ENCODE measurements around the gene DYSF. TPM values are rescaled to one million over a fixed set of nuclear protein-coding genes. Genes with fewer than 3 reads are reported as not detected.
A peak's percentile ranks its signal among the peaks of the same experiment; 100 is the strongest.

Gene DYSF
- total RNA-seq, 1 donor = 0.81 TPM

DNA sequence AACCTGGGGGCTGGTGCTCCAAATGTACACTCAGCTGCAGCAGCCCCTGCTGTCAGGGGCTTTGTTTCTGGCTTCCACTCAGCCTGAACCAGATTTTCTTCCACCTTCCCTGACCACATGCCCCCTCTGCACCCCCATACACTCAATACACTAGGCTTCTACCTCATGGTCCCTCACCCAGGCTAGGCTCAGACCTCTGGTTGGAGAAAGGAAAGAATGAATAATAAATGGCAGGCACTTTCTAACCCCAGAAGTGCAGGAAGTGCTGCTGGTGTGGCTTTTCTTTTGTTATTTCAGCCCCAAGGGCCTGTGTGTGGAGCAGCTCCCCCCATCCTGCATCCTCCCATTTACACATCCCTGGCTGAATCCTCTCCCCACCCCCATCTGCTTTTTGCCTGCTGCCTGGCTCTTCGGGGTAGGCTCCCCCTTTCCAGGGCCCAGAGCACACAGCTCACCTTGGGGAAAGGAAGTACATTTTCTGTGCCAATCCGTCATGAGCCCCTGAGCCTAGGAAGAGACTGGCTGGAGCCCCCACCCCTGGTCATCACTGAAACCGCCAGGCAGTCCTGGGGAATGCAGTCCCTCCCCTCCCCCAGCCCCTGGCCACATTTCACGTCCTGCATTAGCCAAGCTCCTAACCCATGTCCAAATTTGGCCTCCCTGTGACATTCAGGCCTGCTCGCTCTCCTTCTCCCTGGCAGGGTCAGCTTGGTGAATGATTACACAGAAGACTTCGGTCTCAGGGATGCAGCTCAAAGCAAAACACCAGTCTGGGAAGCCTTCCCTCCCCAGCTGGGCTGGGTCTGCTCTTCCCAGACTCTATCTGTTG, 2.6 kb downstream of the DYSF start:
- DNase-seq (ENCODE audit: low read depth in 2 of 3, low spot score in 2 of 3) = no peak

DNA sequence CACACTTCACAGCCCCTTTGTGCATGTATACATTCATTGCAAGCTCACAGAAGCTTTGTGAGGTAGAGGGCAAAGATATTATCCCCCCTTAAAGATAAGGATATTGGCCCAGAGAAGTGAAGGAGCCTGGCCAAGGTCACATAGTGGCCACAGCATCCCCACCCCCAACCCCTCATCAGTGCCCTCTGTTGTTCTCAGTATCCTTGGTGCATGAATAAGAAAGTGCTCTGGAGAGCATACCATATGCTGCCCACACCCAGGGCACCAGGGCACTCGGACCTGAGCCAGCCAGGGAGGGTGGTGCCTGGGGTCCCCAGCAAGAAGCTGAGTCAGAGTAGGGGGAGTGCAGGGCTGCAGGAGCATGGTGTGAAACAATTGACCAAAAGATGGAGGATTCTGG, 3.3 kb downstream of the DYSF start:
- DNase-seq (ENCODE audit: low read depth in 2 of 3, low spot score in 2 of 3) = no peak

DNA sequence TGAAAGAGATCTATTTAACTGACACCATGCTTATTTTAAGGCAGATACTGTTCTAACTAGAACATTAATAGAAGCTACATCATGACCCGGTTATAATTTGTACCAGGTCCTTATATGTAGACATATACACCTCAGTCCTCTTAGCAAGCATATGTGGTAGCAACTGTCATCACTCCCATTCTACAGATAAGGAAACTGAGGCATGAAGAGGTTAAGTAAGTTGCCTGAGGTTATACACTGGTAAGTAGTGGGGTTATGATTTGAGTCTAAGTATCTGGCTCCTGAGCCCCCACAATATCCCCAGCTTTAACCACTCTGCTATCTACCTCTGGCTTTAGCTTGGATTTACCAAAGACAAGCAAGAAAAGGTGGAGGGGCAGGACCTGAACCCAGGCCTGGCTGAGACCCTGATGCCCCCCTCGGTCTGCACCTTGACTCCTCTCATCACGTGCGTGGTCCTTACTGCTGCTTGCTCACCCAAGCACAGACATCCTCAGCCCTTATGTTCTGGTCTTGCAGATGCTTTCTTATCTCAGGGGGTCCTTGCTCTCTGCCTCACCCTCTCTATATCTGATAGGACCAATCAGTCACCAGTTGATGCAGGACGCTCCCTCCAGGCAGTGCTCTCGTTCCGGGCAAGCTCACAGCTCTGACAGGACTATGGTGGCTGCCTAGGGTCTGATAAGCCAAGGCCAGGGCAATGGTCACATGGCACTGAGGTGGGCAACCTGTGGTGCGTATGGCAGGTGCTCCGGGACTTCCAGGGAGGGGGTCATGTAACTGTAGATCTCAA, 4.0 kb downstream of the DYSF start:
- DNase-seq (ENCODE audit: low read depth in 2 of 3, low spot score in 2 of 3) = no peak

DNA sequence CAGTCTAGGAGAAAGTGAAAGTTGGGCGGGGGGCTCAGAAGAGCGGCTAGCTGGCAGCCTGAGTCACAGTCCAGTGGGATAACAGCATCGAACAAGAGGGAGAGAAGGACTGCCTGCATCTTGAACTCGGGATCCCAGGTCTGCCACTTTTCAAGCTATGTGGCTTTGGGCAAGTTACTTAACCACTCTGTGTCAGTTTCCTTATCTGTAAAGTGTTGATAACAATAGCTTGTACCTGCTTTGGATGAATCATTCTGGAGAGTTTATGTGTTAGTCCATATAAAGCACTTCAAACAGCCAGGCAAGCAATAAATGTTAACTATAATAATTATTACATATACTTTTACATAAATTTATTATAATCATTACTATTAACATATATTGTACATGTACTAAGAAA, 4.6 kb downstream of the DYSF start:
- DNase-seq (ENCODE audit: low read depth in 2 of 3, low spot score in 2 of 3) = no peak

DNA sequence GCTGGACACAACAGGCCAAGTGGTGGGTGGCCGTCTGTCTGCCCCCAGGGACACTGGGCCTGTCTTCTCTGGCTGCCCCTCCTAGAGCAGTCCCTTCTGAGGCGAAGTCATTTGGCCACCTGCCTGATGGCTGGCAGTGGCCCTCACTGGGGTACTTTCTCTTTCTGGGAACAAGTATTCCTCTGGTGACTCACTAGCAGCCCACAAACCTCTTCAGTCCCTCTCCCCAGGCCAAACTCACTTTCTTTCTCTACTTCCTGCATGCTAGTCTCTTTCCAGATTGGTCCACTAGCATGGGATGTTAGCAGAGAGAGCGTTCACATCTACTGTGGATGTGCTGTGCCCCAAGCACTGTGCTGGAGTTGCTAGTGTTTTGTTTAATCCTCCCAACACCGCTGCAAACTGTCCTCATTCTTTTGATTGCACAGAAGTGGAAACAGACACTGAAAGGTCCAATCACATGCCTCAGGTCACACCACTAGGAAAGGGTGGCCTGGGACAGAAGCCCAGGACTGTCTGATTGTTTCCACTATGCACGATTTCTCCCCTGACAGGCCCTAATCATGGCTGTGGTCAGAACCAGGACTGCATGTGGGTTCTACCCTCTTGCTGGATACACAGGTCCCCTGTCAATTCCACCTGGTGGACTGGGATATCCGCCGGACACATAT, 5.2 kb downstream of the DYSF start:
- no peak for DNase-seq (ENCODE audit: low read depth in 2 of 3, low spot score in 2 of 3)

DNA sequence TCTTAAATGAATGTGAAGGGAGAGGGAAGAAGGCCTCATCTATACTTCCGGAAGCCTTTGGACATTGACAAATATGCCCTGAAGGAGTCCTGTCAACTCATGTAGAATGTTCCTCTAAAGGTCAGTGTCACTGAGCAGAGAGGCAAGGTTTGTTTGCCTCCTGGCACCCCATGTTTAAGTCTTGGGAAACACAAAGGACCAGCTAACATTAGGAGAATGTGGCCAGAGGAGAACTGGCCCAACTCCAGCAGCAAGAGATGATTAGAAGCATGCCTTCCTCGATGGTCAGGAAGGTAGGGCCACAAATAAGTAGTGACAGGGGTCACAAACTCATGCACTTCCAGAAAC, 5.7 kb downstream of the DYSF start:
- no peak for DNase-seq (ENCODE audit: low read depth in 2 of 3, low spot score in 2 of 3)

DNA sequence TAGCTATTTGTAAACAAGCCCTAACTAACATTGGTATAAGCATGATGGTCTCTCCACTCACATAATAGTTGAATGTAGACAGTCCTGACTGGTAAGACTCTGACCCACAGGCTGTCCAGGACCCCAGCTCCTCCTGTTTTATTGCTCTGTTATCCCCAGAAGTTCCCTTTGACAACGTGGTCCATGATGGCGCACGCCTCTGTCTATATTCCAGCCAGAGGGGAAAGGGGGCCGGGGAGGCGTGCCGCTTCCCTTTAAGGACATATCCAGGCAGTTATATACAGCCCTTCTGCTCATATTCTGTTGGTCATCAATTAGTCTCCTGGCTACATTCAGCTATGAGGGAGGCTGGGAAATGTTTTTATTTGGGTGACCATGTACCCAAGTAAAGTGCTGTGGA, 6.7 kb downstream of the DYSF start:
- DNase-seq (ENCODE audit: low read depth in 2 of 3, low spot score in 2 of 3) = no peak

DNA sequence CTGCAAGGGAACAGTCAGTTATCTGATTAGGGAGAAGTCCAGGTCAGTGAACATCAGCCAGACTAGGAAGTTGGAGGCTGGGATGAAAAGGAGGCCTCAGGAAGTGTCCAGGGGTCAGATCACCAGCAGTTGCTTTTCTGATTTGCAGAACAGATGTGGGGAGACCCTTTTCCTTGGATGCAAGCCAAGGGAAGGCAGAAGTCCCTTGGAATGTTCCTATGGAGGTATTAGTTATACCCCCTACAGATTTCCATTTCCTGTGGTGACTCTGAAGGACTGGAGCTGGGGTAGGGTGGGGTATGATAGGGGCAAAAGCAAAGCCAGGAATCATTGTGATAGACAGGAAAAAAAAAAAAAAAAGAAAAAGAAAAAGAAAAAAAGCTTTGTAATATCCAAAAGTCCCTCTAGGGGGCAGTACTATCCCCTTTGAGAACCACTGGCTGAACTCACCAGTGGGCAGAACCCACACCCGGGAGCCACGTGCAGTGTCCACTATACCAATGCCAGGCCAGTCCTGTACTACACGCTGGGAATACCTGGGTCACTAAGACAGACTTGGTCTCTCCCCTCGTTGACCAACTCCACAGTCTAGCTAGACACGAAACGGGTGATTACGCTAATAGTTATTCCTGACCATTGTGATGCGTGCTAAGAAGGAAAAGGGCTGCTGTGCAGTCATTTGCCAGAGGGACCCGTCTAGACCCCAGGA, 7.4 kb downstream of the DYSF start:
- DNase-seq (ENCODE audit: low read depth in 2 of 3, low spot score in 2 of 3) = peak in 1 of 3 donors; percentile 36

DNA sequence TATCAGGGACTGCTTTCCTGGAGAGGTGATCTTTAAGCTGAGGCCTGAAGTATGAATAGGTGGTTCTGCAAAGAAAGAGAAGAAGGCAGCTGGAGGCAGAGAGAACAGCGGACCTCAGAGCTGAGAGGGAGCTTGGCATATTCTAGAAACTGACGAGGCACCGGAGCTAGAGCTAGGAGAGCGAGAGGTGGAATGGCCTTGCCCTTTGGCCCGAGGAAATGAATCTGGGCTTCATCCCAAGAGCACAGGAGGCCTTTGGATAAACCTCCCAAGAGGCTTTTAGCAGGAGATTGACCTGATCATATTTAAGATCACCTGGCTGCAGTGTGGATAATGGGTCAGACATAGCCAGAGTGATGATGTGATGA, 7.9 kb downstream of the DYSF start:
- DNase-seq (ENCODE audit: low read depth in 2 of 3, low spot score in 2 of 3) = no peak

DNA sequence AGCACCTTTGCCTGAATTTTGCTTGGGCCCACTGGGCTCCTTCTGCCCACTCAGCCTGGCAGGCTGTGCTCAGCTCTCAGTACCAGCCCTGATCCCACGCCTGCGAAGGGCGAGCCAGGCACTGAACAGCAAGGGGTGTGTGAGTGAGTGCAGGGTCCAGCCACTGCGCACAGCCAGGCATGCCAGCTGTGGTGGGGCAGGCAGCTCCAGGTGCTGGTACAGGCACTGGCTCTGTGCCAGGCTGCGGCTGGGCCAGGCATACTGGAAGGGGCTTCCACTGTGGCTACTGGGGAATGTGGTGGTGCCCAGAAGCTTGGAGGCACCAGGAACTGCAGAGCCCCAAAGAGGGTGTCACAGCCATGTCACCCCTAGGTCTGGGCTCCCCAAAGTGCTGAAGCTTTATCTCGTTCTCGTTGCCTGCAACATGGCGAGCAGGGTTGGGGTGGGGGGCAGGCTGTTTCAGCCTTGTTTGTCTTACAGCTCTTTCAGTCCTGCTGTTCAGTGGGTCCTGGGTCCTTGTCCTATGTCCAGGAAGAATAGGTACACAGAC, 8.8 kb downstream of the DYSF start:
- DNase-seq (ENCODE audit: low read depth in 2 of 3, low spot score in 2 of 3) = no peak

DNA sequence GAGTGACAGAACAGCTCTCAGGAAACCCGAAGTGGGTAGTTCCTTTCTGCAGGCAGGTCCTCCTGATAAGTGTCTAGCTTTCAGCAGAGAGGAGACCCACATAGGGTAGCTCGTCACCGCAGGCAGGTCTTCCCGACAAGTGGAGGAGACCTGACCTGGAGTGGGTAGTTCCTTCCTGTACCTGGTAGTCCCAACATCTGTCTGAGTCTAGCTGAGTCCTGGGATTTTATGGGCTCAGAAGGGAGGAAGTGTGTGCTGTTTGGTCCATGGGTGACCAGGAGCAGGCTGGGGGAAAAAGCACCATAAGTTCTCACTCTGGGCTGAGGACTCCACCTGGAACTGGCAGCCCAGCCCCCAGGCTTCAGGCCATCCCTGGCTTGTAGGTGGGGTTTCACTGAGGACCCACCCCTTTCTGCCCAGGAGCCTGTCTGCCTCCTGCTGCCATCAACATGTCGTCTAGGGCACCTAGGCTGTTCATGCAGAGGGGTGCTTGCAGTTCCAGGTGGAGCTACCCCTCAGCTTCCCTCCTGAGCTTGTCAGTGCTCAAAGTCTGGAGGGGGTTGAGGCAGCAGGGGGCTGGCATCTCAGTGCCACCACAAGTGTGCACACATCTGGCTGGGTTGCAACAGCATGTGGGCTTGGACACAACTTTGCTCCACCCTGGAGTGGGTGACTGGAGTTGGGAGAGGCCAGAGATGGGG, 9.4 kb downstream of the DYSF start:
- no peak for DNase-seq (ENCODE audit: low read depth in 2 of 3, low spot score in 2 of 3)

DNA sequence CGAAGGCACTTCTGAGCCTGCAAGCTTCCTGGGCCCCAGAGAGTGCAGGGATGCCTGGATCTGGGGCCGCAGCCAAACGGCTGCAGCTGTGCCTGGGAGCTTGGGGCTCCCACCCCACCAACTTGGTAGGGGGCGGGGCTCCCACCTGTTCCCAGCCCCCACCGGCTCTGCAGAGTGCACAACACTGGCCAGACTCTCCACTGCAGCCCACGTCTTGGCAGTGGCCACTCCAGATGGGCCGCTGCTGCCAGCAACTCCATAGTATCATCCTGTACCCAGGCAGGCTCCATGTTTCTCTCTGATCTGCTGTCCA, 9.9 kb downstream of the DYSF start:
- DNase-seq (ENCODE audit: low read depth in 2 of 3, low spot score in 2 of 3) = no peak

DNA sequence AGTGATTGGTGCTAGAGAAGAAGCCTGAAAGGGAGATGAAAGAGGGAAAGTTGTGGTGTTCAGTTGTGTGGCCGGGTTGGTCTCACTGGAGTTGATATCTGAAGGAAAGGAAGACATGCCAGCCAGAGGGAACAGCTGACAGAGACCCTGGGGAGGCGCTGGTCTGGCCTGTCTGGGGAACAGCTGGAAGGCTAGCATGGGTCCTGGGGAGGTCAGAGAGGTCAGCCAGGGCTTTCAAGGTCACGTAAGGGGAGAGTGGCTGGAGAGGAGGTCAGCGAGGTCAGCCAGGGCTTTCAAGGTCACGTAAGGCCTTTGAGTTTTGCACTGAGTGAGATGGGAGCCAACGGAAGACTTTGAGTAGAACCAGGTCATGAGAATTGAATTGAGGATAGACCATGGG, 11.0 kb downstream of the DYSF start:
- no peak for DNase-seq (ENCODE audit: low read depth in 2 of 3, low spot score in 2 of 3)

DNA sequence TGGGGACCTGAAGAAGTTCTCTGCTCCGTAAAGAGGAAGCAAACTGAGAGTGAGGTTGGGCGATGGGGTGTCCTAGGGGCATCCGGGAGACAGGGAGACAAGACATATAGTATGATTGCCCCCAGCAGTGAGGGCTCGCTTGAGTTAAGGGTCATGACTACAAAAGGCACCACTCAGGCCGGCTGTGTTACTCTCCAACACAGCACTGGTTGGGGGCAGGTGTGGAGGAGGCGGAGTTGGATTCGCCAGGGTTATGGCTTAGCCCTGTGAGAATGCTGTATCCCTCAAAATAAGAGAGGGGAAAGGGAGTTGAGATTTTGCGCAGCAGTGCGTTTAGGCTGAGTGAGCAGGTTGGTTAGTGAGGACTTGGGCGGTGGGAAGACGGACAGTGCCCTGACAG, 12.0 kb downstream of the DYSF start:
- DNase-seq (ENCODE audit: low read depth in 2 of 3, low spot score in 2 of 3) = no peak

DNA sequence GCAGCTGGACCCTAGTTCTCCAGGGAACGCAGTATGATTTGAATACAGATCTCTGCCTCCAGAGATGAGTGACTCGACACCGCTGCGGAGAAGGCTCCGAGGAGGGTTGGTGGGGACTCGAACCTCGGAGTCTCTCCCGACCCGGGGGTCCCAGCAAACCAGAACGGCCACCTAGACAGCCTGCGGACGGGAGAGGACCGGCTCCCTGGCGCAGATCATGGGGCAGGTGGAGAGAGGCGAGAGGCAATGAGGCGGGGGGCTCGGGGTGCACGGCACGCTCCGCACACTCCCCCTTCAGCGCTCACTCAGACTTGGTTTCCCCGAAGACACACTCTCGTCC, 12.6 kb downstream of the DYSF start:
- DNase-seq (ENCODE audit: low read depth in 2 of 3, low spot score in 2 of 3) = no peak

DNA sequence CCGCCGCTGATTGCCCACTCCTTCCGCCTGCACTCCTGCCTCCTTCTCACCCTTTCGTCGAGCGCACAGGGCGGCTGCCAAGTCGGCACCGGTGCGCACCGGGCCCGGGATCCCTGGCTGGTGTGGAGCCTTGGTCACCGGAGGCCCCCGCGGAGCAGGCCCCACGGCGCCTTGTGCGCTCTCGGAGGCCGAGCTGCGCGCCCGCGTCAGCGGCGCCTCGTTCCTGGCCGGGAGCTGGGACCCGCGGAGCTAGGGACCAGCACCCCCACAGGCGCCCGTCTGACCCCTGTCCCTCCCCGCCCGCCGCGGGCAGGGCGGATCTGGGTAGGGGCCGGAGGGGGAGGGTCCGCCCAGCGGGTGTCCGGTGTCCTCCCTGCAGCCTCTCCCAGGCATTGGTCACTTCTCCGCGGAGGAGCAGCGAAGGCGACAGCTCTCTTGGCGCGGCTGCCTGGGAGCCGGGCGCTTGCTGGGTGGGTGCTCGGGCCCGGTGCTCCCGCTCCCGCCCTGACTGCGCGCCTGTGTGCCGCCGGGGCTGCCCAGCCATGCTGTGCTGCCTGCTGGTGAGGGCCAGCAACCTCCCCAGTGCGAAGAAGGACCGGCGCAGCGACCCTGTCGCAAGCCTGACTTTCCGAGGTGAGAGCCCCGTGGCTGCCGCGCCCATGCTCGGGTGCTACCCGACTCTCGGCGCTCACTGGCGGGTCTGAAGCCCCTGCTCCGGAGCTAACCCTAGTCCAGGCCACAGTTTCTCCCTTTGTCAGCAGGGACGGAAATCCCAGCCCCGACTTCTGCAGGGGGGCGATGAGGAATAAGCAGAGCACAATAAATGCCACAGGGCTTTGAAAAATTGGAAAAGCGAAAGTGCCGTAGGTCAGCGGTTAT, 13.2 kb downstream of the DYSF start:
- DNase-seq (ENCODE audit: low read depth in 2 of 3, low spot score in 2 of 3) = peak in 1 of 3 donors; percentile 12

DNA sequence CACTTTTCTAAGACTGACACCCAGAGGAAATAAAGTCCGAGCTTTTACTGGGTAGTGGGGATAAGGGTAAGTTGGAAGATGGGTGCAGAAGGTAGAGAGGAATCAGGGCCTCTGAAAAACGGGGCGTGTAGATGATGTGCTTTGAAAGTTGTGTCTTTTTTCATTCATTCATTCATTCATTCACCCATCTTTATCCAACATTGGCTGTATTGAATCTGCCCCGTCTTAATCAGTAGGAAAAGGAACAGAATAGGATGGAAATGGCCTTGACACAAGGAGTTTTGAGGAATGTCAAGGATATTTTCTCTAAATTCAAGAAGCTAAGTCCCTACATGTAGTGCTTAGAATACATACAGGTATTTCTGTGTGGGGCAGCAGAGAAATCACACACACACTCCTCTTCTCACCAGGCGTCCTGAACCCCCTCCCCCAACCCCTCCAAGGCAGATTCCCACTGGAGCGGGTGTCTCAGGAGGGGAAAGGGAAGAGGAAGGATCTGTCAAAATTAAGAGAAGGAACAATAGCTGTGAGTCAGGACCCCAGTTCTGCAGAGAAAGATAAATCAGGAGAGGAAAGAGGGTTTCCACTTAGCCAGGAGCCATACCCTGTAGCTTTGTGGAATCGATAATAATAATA, 13.9 kb downstream of the DYSF start:
- no peak for DNase-seq (ENCODE audit: low read depth in 2 of 3, low spot score in 2 of 3)

DNA sequence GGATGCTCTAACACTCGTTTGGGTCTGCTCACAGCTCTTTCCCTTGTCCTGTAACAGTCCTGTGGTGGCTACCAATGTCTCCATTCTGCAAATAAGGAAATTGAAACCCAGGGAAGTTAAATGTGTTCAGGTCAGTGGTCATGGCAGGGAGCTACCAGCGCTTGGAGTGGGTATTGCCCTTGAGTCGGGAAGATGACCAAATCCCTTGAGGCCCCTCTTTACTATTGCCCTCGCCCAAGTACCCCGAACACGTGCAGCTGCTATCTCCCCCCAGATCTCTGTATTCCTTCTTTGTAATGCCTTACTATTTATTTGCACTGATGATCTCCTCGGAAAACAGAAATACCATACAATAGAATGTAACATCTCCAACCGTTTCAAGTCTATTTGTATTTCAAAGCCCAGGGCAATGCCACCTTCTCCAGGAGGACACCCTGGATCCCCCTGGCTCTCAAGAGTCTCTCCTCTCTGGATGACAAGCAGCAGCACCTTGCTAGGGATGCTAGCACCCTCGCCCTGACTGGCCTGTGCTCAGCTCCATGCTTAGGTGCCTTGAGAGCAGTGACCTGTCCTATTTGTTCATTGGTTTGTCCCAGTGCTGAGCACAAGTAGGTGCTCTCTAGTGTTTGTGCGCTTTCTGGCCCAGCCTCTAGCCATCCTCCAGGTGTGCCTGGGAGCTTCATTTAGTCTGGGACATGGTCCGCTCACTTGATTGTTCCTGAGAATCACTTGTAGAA, 15.1 kb downstream of the DYSF start:
- no peak for DNase-seq (ENCODE audit: low read depth in 2 of 3, low spot score in 2 of 3)

Data from hematopoietic multipotent progenitor cell (in vitro differentiated cells).